DND-41 (cell line): ENCODE measurements around the gene CLCA4.
"Not testable (repeated sequence)": the region's sequence is repeated elsewhere in the genome, so short reads cannot be mapped to it uniquely, and the experiment has no call there.

Experiments used
- ATAC-seq: fragments of 200-7000 bp; cut with Tn5 transposase; 3 replicates; pipeline ENCODE4 v1.9.1; 2021; ENCODE audit warnings: low read depth; ENCODE audit not compliant: insufficient read depth
- DNase-seq: peaks from one replicate; pipeline ENCODE4 v3.0.0-alpha.2; 2020
- H2AFZ ChIP-seq: 2 replicates; pipeline ENCODE4 v1.6.0; 2012; ENCODE audit warnings: low read depth, low read length
- H3K27ac ChIP-seq: 2 replicates; pipeline ENCODE4 v1.5.1; 2012; ENCODE audit warnings: low read length, inconsistent platforms
- H3K27me3 ChIP-seq: fragments of 200-600 bp; sonication (generic); 2 replicates; pipeline ENCODE4 v1.6.0; 2012; ENCODE audit warnings: low read length, mild to moderate bottlenecking, inconsistent platforms; ENCODE audit not compliant: insufficient read depth, poor library complexity
- H3K36me3 ChIP-seq: 2 replicates; pipeline ENCODE4 v1.5.1; 2012; ENCODE audit warnings: low read length, inconsistent platforms; ENCODE audit not compliant: insufficient read depth
- H3K4me1 ChIP-seq: 2 replicates; pipeline ENCODE4 v1.5.1; 2012; ENCODE audit warnings: mild to moderate bottlenecking, low read length; ENCODE audit not compliant: insufficient read depth
- H3K4me2 ChIP-seq: 2 replicates; pipeline ENCODE4 v1.6.0; 2012; ENCODE audit warnings: mild to moderate bottlenecking, moderate library complexity, low read length, inconsistent platforms; ENCODE audit not compliant: insufficient read depth
- H3K4me3 ChIP-seq, 2 experiments: fragments of 200-600 bp in 1 of 2; shearing (Covaris generic) in 1 of 2; 2 replicates each; pipeline ENCODE4 v1.5.1; 2012 to 2016; ENCODE audit warnings: inconsistent platforms in 2 of 2, low read length in 2 of 2, mild to moderate bottlenecking in 2 of 2, low read depth in 1 of 2, moderate library complexity in 1 of 2
- H3K79me2 ChIP-seq: 2 replicates; pipeline ENCODE4 v1.6.0; 2012; ENCODE audit warnings: low read length, inconsistent platforms; ENCODE audit not compliant: insufficient read depth
- H3K9ac ChIP-seq: 2 replicates; pipeline ENCODE4 v1.6.0; 2012; ENCODE audit warnings: low read depth, mild to moderate bottlenecking, inconsistent platforms, low read length, moderate library complexity
- H3K9me3 ChIP-seq: 2 replicates; pipeline ENCODE4 v1.5.1; 2012; ENCODE audit warnings: low read length, moderate library complexity, mild to moderate bottlenecking, inconsistent platforms; ENCODE audit not compliant: insufficient read depth, severe bottlenecking
- H4K20me1 ChIP-seq: 2 replicates; pipeline ENCODE4 v1.6.0; 2012; ENCODE audit warnings: low read length; ENCODE audit not compliant: insufficient read depth
- EZH2 ChIP-seq: IDR thresholded peaks from 3 replicates; pipeline ENCODE4 v1.6.1; 2012; ENCODE audit warnings: borderline replicate concordance, low read depth, mild to moderate bottlenecking, moderate library complexity, low read length, inconsistent platforms; ENCODE audit not compliant: severe bottlenecking
- TF ChIP-seq, protein P1 (sequence below): IDR thresholded peaks from 2 replicates; pipeline ENCODE4 v1.5.1; 2012; ENCODE audit warnings: borderline replicate concordance, low read length, moderate library complexity, mild to moderate bottlenecking; ENCODE audit not compliant: poor library complexity, severe bottlenecking; ENCODE audit errors: extremely low read depth

CLCA4 gene

DNA sequence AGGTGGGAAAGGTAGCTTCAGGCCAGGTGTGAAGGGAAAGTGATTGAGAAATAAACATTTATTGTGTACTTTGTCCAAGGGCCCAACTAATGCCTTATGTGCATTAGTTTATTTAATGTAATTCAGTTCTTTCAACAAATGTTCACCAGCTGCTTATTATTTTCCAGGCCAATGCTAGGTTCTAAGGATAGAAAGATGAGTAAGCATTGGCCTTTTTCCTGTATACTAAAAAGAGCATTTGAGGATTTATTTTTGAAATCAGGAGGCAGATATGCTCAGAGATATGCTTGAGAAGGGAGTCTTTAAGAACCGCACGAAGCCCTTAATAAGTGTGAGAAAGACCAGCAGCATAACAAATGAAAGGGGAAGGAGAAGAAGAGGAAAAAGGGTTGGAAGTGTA, 46.2 kb upstream of the CLCA4 start:
- H4K20me1 ChIP-seq: no peaks in the 10 kb centered on the region
- H3K4me3 ChIP-seq: no peak overlapping the region
- H3K36me3 ChIP-seq: no peaks in the 10 kb centered on the region
- DNase-seq (no peak), ATAC-seq (no peak)
- H2AFZ ChIP-seq: no peak overlapping the region
- no peak overlapping the region for H3K4me2 ChIP-seq
- no peak for TF ChIP-seq EZH2
- TF ChIP-seq, protein P1, sequence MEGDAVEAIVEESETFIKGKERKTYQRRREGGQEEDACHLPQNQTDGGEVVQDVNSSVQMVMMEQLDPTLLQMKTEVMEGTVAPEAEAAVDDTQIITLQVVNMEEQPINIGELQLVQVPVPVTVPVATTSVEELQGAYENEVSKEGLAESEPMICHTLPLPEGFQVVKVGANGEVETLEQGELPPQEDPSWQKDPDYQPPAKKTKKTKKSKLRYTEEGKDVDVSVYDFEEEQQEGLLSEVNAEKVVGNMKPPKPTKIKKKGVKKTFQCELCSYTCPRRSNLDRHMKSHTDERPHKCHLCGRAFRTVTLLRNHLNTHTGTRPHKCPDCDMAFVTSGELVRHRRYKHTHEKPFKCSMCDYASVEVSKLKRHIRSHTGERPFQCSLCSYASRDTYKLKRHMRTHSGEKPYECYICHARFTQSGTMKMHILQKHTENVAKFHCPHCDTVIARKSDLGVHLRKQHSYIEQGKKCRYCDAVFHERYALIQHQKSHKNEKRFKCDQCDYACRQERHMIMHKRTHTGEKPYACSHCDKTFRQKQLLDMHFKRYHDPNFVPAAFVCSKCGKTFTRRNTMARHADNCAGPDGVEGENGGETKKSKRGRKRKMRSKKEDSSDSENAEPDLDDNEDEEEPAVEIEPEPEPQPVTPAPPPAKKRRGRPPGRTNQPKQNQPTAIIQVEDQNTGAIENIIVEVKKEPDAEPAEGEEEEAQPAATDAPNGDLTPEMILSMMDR: no peak
- H3K4me1 ChIP-seq: peaks cover 8% of the 10 kb centered on the region
- H3K79me2 ChIP-seq: no peaks in the 10 kb centered on the region
- no peak overlapping the region for H3K27ac ChIP-seq
- H3K9me3 ChIP-seq: no peaks in the 10 kb centered on the region
- peaks cover 3% of the 10 kb centered on the region for H3K27me3 ChIP-seq
- H3K9ac ChIP-seq: no peak overlapping the region

DNA sequence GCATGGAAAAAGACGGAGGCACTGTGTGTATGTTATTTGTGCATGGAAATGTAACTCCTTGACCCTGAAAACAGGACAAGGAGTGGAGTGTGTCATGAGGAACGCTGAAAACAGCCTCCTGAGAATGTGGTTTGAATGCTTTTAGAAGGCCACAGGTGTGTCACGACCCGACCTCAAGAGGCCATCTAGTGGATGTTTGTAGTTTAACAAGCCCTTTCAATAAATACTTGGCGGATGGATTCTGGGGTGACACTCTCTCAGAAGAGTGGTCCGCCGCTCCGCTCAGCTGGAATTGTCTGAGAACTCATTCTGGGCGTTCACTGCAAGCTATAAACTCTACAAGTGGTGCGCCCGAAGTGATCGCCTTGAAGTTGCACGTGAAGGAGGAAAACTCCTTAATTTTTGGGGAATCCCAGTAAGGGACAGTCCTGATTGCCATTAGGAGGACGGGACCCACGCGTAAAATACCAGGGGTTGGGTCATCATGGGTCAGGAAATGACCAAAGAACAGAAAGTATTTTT, 44.7 kb upstream of the CLCA4 start:
- DNase-seq (peak; percentile 48), ATAC-seq (peak; percentile 86)
- TF ChIP-seq, protein P1: peak; percentile 65
- not testable (repeated sequence) for H3K79me2 ChIP-seq, H3K4me1 ChIP-seq, H3K36me3 ChIP-seq, H3K27me3 ChIP-seq, H3K9me3 ChIP-seq, H4K20me1 ChIP-seq, H3K27ac ChIP-seq
- H3K9ac ChIP-seq: peak overlapping the region; percentile 16; the same call in 1 of the 2 replicates
- peak overlapping the region; percentile 48 for H2AFZ ChIP-seq
- H3K4me3 ChIP-seq: peak overlapping the region in 1 of 2 experiments; percentile 32; a peak in 1 of 4 replicates
- peak overlapping the region; percentile 52 for H3K4me2 ChIP-seq

DNA sequence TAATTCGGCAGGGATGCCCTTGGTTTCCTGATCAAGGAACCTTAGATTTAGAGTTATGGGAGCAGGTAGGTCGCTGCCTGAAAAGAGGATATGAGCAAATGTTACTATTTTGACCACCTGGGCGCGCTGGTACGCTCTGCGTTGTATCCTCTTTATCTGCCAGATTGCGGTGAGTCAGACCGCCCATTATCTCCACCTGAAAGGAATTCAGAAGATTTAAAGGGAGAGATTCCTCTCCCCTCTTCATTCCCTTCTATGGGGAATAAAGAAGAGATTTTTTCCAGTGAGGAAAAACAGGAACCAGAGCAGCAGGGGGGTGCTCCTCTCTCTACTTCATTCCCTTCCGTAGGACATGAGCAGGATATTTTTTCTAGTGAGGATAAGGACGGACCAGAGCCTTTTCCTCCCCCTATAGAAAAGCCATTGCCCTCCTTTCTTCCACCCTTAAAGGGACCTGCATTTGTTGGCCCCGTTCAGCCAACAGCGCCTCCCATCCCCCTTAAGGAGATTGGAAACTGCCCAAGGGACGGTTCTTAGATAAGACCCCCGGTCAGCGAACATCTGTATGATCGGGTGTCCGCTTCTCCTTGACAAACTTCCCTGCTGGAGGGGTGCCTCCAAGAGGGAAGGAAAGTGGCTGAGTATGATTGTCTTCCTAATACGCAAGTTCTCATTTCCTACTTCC, 44.0 kb upstream of the CLCA4 start:
- H3K4me2 ChIP-seq: peak overlapping the region; percentile 52; the same call in 1 of the 2 replicates
- H3K9me3 ChIP-seq: no peaks in the 10 kb centered on the region
- H3K9ac ChIP-seq: peak overlapping the region; percentile 16; the same call in 1 of the 2 replicates
- H3K79me2 ChIP-seq: no peaks in the 10 kb centered on the region
- H3K36me3 ChIP-seq: no peaks in the 10 kb centered on the region
- peaks cover 8% of the 10 kb centered on the region for H3K4me1 ChIP-seq
- no peak for DNase-seq
- H4K20me1 ChIP-seq: no peaks in the 10 kb centered on the region
- peaks cover 3% of the 10 kb centered on the region for H3K27me3 ChIP-seq
- 0 out of 4 replicates have a peak overlapping the region, but pooled peaks of 1 of the 2 experiments have one; percentile 32 for H3K4me3 ChIP-seq
- H2AFZ ChIP-seq: peak overlapping the region; percentile 48; the same call in 1 of the 2 replicates
- TF ChIP-seq EZH2: no peak
- H3K27ac ChIP-seq: no peak overlapping the region
- ATAC-seq: no peak

DNA sequence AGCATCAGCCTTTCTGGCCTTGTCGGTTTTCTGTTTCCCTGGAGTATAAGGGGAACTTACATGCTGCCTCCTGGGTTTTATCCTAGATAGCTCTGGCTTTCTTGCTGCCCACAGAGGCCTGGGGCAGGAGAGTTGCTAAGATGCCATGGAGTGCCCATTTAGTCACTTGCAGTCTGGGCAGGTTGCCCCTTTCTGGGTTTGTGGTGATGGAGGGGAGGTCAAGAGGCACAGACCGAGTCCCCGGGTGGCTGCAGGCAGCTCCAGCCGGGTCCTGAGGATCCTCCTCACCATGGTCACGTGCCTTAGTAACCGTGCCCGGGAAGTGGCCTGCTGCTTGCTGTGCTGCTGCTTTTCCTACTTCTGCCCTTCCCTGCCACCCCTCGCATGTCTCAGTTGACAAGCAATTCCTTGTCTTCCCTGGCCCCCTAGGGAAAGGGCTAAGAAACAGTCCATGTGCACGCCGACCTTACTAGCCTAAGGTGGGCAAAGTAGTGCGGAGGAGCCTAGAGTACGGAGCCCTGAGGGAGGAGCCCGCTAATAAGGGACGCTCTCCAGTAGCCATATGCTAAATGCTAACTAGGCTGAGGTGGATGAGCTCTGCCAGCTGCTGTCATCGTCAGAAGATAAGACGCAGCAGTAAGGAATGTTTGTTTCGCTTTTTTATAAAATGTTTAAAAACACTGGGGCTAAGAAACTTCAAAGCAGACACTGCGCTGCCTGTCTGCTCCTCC, 43.3 kb upstream of the CLCA4 start:
- Histone ChIP-seq H3K4me2 (no peak overlapping the region), H2AFZ (no peak overlapping the region), H3K4me1 (peaks cover 8% of the 10 kb centered on the region), H3K9ac (no peak overlapping the region), H3K9me3 (no peaks in the 10 kb centered on the region), H4K20me1 (no peaks in the 10 kb centered on the region), H3K27me3 (peaks cover 3% of the 10 kb centered on the region), H3K4me3 (no peak overlapping the region), H3K36me3 (no peaks in the 10 kb centered on the region), H3K79me2 (no peaks in the 10 kb centered on the region), H3K27ac (no peak overlapping the region)
- DNase-seq (no peak), ATAC-seq (no peak)
- no peak for TF ChIP-seq EZH2
- TF ChIP-seq, protein P1: no peak
